SU-DHL-6 (cell line): ENCODE results near the gene MMRN2.

Experiments used
- EZH2phosphoT487 ChIP-seq: fragments of 200-600 bp; sonication (generic), shearing (Covaris generic); conservative IDR thresholded peaks from 2 replicates; pipeline ENCODE4 v1.6.1; 2018; ENCODE audit warnings: mild to moderate bottlenecking, antibody characterized with exemption, low read length, moderate library complexity, mixed read lengths
- TF ChIP-seq, protein P1 (sequence below): fragments of 200-600 bp; sonication (generic); IDR thresholded peaks from one replicate; pipeline ENCODE4 v1.5.1; 2017; ENCODE audit warnings: antibody characterized with exemption, mild to moderate bottlenecking, low read length, moderate library complexity; ENCODE audit not compliant: insufficient read depth, poor library complexity, severe bottlenecking

DNA sequence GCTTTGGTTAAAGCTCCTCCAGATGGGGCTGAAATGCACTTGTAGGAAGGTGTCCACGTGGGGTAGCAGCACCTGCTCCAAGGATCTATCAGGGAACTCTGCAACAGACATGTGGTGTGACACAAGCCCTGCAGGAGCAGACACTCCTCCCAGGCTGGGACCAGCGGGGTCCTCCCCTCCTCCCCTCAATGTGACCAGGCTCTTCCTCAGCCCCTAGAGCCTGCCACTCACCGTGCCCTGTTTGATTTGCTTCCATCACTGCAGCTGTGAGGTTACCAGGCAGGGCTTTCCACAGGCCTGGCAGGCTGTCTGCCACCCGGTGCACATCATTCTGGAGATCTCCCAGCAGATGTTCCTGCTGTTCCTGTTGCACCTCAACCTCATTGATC, 13.4 kb downstream of the MMRN2 start:
- TF ChIP-seq, protein P1, sequence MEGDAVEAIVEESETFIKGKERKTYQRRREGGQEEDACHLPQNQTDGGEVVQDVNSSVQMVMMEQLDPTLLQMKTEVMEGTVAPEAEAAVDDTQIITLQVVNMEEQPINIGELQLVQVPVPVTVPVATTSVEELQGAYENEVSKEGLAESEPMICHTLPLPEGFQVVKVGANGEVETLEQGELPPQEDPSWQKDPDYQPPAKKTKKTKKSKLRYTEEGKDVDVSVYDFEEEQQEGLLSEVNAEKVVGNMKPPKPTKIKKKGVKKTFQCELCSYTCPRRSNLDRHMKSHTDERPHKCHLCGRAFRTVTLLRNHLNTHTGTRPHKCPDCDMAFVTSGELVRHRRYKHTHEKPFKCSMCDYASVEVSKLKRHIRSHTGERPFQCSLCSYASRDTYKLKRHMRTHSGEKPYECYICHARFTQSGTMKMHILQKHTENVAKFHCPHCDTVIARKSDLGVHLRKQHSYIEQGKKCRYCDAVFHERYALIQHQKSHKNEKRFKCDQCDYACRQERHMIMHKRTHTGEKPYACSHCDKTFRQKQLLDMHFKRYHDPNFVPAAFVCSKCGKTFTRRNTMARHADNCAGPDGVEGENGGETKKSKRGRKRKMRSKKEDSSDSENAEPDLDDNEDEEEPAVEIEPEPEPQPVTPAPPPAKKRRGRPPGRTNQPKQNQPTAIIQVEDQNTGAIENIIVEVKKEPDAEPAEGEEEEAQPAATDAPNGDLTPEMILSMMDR = no peak
- TF ChIP-seq EZH2phosphoT487 = no peak
